ENCODE measurements around the gene C16orf89. TPM values are rescaled to one million over a fixed set of nuclear protein-coding genes. Genes with fewer than 3 reads are reported as not detected.

C16orf89 gene
- total RNA-seq, 1 experiment from 2014 or later: 0.49 TPM

DNA sequence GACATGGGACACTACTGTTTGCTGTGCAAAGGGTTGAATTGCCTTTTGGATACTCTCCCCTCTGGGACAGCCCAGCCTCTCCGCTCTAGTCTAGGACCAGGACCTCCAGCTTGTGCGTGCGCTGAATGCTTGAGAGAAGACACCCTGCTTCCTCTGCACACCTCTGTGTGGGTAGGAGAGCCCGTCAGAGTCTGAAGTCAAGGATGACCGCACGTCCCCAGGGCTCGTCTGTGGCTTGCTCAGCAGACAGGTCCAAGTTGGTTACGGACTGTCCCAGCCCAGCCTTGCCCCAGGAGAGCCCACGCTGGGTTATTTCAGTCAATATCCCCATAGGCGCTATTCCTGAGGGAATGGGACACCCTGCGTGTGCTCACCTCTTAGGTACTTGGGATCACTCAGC, 3.7 kb downstream of the C16orf89 start:
- CTCF ChIA-PET: no interaction called here
- RAD21 ChIA-PET (ENCODE audit: low non-redundant PET in 1 of 2, low total read pairs in 2 of 2, uncharacterized antibody in 2 of 2, unreplicated experiment in 2 of 2): interaction anchor here in 1 of 2 experiments (0.6 kb wide), 1 partner anchor 42 kb away, joined by 3 read pairs; no protein-coding TSS in a partner anchor
- Histone ChIP-seq H3K9me3 (ENCODE audit: control insufficient read depth in 1 of 2, insufficient read depth in 1 of 2, low read depth in 1 of 2, low read length in 2 of 2) (no peaks in the 10 kb centered on the region), H3K36me3 (ENCODE audit: control insufficient read depth in 1 of 2, insufficient read depth in 2 of 2, low read length in 2 of 2) (no peaks in the 10 kb centered on the region), H3K27me3 (ENCODE audit: insufficient read depth, low read length) (peaks cover 11% of the 10 kb centered on the region; the same call in 1 of the 2 replicates), H2AFZ (ENCODE audit: low read depth, low read length, poor library complexity, severe bottlenecking) (no peak overlapping the region), H3K4me3 (replicated peaks in 1 of 2; ENCODE audit: low read depth in 1 of 2, low read length in 2 of 2) (no peak overlapping the region), H3K27ac (ENCODE audit: low read depth, low read length) (no peak overlapping the region), H3K79me2 (ENCODE audit: insufficient read depth, low read length) (no peaks in the 10 kb centered on the region), H4K20me1 (ENCODE audit: insufficient read depth) (no peaks in the 10 kb centered on the region), H3K4me2 (ENCODE audit: low read length) (no peak overlapping the region), H3K9me2 (ENCODE audit: insufficient read depth) (no peaks in the 10 kb centered on the region), H3K4me1 (ENCODE audit: control insufficient read depth in 1 of 2, insufficient read depth in 2 of 2, low read length in 2 of 2) (no peaks in the 10 kb centered on the region), H3K9ac (ENCODE audit: low read length) (no peak overlapping the region)
- intact Hi-C loops (cut with micrococcal nuclease): no loop called here
- ATAC-seq (no peak), DNase-seq (ENCODE audit: low read depth, low spot score) (no peak)
- POLR2A ChIA-PET: no interaction called here
- TF ChIP-seq SP1 (IDR thresholded peaks at IDR 0.05; ENCODE audit: low read depth): no peak
- no peak for TF ChIP-seq POLR2A (IDR thresholded peaks at IDR 0.05; ENCODE audit: borderline replicate concordance, extremely low read depth, insufficient read depth, insufficient read length)
- TF ChIP-seq, protein P1, sequence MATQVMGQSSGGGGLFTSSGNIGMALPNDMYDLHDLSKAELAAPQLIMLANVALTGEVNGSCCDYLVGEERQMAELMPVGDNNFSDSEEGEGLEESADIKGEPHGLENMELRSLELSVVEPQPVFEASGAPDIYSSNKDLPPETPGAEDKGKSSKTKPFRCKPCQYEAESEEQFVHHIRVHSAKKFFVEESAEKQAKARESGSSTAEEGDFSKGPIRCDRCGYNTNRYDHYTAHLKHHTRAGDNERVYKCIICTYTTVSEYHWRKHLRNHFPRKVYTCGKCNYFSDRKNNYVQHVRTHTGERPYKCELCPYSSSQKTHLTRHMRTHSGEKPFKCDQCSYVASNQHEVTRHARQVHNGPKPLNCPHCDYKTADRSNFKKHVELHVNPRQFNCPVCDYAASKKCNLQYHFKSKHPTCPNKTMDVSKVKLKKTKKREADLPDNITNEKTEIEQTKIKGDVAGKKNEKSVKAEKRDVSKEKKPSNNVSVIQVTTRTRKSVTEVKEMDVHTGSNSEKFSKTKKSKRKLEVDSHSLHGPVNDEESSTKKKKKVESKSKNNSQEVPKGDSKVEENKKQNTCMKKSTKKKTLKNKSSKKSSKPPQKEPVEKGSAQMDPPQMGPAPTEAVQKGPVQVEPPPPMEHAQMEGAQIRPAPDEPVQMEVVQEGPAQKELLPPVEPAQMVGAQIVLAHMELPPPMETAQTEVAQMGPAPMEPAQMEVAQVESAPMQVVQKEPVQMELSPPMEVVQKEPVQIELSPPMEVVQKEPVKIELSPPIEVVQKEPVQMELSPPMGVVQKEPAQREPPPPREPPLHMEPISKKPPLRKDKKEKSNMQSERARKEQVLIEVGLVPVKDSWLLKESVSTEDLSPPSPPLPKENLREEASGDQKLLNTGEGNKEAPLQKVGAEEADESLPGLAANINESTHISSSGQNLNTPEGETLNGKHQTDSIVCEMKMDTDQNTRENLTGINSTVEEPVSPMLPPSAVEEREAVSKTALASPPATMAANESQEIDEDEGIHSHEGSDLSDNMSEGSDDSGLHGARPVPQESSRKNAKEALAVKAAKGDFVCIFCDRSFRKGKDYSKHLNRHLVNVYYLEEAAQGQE (IDR thresholded peaks at IDR 0.05; ENCODE audit: low read depth): no peak
- no TSS peak for BruUV-seq (replicated peaks)

DNA sequence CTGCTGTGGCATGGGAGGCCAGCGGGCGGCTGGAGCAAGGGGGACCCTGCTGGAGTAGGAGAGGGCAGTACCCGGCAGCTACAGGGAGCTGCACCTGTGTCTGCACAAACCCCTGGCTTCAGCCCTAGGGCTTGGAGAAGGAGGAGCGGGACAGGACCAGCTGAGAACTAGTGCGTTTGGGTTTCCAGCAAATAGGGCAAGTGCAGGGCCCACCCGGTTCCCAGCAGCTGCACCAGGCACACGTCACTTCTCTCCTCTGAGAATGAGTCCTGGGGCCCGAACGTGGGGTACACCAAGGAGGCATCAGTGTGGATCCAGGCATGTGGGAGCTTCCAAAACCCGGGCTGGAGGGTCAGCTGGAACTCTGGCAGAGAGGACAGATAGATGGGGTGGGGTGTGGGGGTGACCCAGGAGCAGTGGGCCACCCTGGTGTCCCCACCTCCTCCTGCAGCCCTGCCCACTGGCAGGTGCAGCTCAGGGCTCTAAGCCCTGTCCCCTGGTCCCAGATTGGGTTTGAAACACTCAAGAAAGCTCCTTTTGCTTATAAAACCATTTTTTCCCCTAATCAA, 5.6 kb downstream of the C16orf89 start:
- Histone ChIP-seq H2AFZ (ENCODE audit: low read depth, low read length, poor library complexity, severe bottlenecking) (no peak overlapping the region), H3K4me3 (replicated peaks in 1 of 2; ENCODE audit: low read depth in 1 of 2, low read length in 2 of 2) (no peak overlapping the region), H3K4me1 (ENCODE audit: control insufficient read depth in 1 of 2, insufficient read depth in 2 of 2, low read length in 2 of 2) (peaks cover 0 to 5% of the 10 kb centered on the region in 2 experiments; a peak in 1 of 4 replicates), H3K79me2 (ENCODE audit: insufficient read depth, low read length) (no peaks in the 10 kb centered on the region), H3K36me3 (ENCODE audit: control insufficient read depth in 1 of 2, insufficient read depth in 2 of 2, low read length in 2 of 2) (no peaks in the 10 kb centered on the region), H3K9ac (ENCODE audit: low read length) (no peak overlapping the region), H3K9me2 (ENCODE audit: insufficient read depth) (no peaks in the 10 kb centered on the region), H3K27me3 (ENCODE audit: insufficient read depth, low read length) (peaks cover 10% of the 10 kb centered on the region; the same call in 1 of the 2 replicates), H3K27ac (ENCODE audit: low read depth, low read length) (no peak overlapping the region), H4K20me1 (ENCODE audit: insufficient read depth) (no peaks in the 10 kb centered on the region), H3K9me3 (ENCODE audit: control insufficient read depth in 1 of 2, insufficient read depth in 1 of 2, low read depth in 1 of 2, low read length in 2 of 2) (no peaks in the 10 kb centered on the region), H3K4me2 (ENCODE audit: low read length) (no peak overlapping the region)
- POLR2A ChIA-PET: interaction anchor here (1.0 kb wide), 1 partner anchor 26 kb away, joined by 4 read pairs; the partner anchor contains the start of gene NAGPA
- RAD21 ChIA-PET (ENCODE audit: low non-redundant PET in 1 of 2, low total read pairs in 2 of 2, uncharacterized antibody in 2 of 2, unreplicated experiment in 2 of 2): no interaction called here
- intact Hi-C loops (cut with micrococcal nuclease): no loop called here
- DNase-seq (ENCODE audit: low read depth, low spot score) (no peak), ATAC-seq (no peak)
- CTCF ChIA-PET: no interaction called here
- no TSS peak for BruUV-seq (replicated peaks)
- no peak for TF ChIP-seq CBX3 (IDR thresholded peaks at IDR 0.05; ENCODE audit: low read depth)
- TF ChIP-seq, protein P2, sequence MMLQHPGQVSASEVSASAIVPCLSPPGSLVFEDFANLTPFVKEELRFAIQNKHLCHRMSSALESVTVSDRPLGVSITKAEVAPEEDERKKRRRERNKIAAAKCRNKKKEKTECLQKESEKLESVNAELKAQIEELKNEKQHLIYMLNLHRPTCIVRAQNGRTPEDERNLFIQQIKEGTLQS (IDR thresholded peaks at IDR 0.05): no peak
- TF ChIP-seq, protein P3, sequence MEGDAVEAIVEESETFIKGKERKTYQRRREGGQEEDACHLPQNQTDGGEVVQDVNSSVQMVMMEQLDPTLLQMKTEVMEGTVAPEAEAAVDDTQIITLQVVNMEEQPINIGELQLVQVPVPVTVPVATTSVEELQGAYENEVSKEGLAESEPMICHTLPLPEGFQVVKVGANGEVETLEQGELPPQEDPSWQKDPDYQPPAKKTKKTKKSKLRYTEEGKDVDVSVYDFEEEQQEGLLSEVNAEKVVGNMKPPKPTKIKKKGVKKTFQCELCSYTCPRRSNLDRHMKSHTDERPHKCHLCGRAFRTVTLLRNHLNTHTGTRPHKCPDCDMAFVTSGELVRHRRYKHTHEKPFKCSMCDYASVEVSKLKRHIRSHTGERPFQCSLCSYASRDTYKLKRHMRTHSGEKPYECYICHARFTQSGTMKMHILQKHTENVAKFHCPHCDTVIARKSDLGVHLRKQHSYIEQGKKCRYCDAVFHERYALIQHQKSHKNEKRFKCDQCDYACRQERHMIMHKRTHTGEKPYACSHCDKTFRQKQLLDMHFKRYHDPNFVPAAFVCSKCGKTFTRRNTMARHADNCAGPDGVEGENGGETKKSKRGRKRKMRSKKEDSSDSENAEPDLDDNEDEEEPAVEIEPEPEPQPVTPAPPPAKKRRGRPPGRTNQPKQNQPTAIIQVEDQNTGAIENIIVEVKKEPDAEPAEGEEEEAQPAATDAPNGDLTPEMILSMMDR (IDR thresholded peaks at IDR 0.05 in 2 of 3, conservative IDR thresholded peaks at IDR 0.05 in 1 of 3; ENCODE audit: borderline replicate concordance in 1 of 3, insufficient read depth in 1 of 3, low read depth in 2 of 3, low read length in 2 of 3): no peak
- TF ChIP-seq, protein P4, sequence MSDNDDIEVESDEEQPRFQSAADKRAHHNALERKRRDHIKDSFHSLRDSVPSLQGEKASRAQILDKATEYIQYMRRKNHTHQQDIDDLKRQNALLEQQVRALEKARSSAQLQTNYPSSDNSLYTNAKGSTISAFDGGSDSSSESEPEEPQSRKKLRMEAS (IDR thresholded peaks at IDR 0.05): no peak
- no peak for TF ChIP-seq RAD21 (IDR thresholded peaks at IDR 0.05; ENCODE audit: low read depth)
- TF ChIP-seq ELF1 (IDR thresholded peaks at IDR 0.05; ENCODE audit: borderline replicate concordance, low read depth): no peak
- no peak for TF ChIP-seq POLR2AphosphoS5 (IDR thresholded peaks at IDR 0.05; ENCODE audit: low read depth, low read length)
- no peak for TF ChIP-seq JUND (IDR thresholded peaks at IDR 0.05)
- TF ChIP-seq, protein P5, sequence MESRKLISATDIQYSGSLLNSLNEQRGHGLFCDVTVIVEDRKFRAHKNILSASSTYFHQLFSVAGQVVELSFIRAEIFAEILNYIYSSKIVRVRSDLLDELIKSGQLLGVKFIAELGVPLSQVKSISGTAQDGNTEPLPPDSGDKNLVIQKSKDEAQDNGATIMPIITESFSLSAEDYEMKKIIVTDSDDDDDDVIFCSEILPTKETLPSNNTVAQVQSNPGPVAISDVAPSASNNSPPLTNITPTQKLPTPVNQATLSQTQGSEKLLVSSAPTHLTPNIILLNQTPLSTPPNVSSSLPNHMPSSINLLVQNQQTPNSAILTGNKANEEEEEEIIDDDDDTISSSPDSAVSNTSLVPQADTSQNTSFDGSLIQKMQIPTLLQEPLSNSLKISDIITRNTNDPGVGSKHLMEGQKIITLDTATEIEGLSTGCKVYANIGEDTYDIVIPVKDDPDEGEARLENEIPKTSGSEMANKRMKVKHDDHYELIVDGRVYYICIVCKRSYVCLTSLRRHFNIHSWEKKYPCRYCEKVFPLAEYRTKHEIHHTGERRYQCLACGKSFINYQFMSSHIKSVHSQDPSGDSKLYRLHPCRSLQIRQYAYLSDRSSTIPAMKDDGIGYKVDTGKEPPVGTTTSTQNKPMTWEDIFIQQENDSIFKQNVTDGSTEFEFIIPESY (IDR thresholded peaks at IDR 0.05; ENCODE audit: extremely low read depth, insufficient replicate concordance, low read length): no peak
